Measurements from ENCODE around the gene TRIM46. TPM values are rescaled to one million over a fixed set of nuclear protein-coding genes. Genes with fewer than 3 reads are reported as not detected.
A peak's percentile ranks its signal among the peaks of the same experiment; 100 is the strongest.
"Not testable (repeated sequence)": the region's sequence is repeated elsewhere in the genome, so short reads cannot be mapped to it uniquely, and the experiment has no call there.

Gene TRIM46
- total RNA-seq, 1 donor, result 0.52 TPM

GRCh38 chr1:155166051-155166470 lies 7.6 kb upstream of the TRIM46 start:
- Histone ChIP-seq H3K27me3 (ENCODE audit: insufficient read depth, low read length) (no peaks in the 10 kb centered on the region), H3K9me3 (ENCODE audit: low read depth, low read length) (no peaks in the 10 kb centered on the region), H3K4me1 (ENCODE audit: insufficient read depth, low read length) (peaks cover 15% of the 10 kb centered on the region), H3K4me3 (ENCODE audit: low read length) (no peak overlapping the region)

- H3K9me3 ChIP-seq (ENCODE audit: low read depth, low read length), result no peaks in the 10 kb centered on the region
- peaks cover 15% of the 10 kb centered on the region for H3K4me1 ChIP-seq (ENCODE audit: insufficient read depth, low read length)
- no peak overlapping the region for H3K4me3 ChIP-seq (ENCODE audit: low read length)
- H3K27me3 ChIP-seq (ENCODE audit: insufficient read depth, low read length), result no peaks in the 10 kb centered on the region
Measured at GRCh38 chr1:155166471-155167165, 7.0 kb upstream of the TRIM46 start.

- H3K27me3 ChIP-seq (ENCODE audit: insufficient read depth, low read length), result no peaks in the 10 kb centered on the region
- H3K4me1 ChIP-seq (ENCODE audit: insufficient read depth, low read length), result peaks cover 21% of the 10 kb centered on the region
- H3K4me3 ChIP-seq (ENCODE audit: low read length), result no peak overlapping the region
- no peaks in the 10 kb centered on the region for H3K9me3 ChIP-seq (ENCODE audit: low read depth, low read length)
Measured at GRCh38 chr1:155167166-155168104, 6.2 kb upstream of the TRIM46 start.

- H3K4me3 ChIP-seq (ENCODE audit: low read length); H3K9me3 ChIP-seq (ENCODE audit: low read depth, low read length); H3K27me3 ChIP-seq (ENCODE audit: insufficient read depth, low read length): not testable (repeated sequence)
- peaks cover 25% of the 10 kb centered on the region for H3K4me1 ChIP-seq (ENCODE audit: insufficient read depth, low read length)
Measured at GRCh38 chr1:155168105-155168445, 5.6 kb upstream of the TRIM46 start.

- Histone ChIP-seq H3K4me3 (ENCODE audit: low read length) (no peak overlapping the region), H3K9me3 (ENCODE audit: low read depth, low read length) (no peaks in the 10 kb centered on the region), H3K27me3 (ENCODE audit: insufficient read depth, low read length) (no peaks in the 10 kb centered on the region), H3K4me1 (ENCODE audit: insufficient read depth, low read length) (peaks cover 29% of the 10 kb centered on the region)
Measured at GRCh38 chr1:155168456-155169210, 5.0 kb upstream of the TRIM46 start.

- H3K9me3 ChIP-seq (ENCODE audit: low read depth, low read length), result no peaks in the 10 kb centered on the region
- H3K4me3 ChIP-seq (ENCODE audit: low read length), result no peak overlapping the region
- no peaks in the 10 kb centered on the region for H3K27me3 ChIP-seq (ENCODE audit: insufficient read depth, low read length)
- peaks cover 38% of the 10 kb centered on the region for H3K4me1 ChIP-seq (ENCODE audit: insufficient read depth, low read length)
Measured at GRCh38 chr1:155169541-155169940, 4.1 kb upstream of the TRIM46 start.

- H3K4me3 ChIP-seq (ENCODE audit: low read length), result no peak overlapping the region
- no peaks in the 10 kb centered on the region for H3K9me3 ChIP-seq (ENCODE audit: low read depth, low read length)
- H3K27me3 ChIP-seq (ENCODE audit: insufficient read depth, low read length), result no peaks in the 10 kb centered on the region
- peaks cover 42% of the 10 kb centered on the region for H3K4me1 ChIP-seq (ENCODE audit: insufficient read depth, low read length)
Measured at GRCh38 chr1:155170101-155170785, 3.4 kb upstream of the TRIM46 start.

GRCh38 chr1:155170806-155171205 lies 2.8 kb upstream of the TRIM46 start:
- H3K4me1 ChIP-seq (ENCODE audit: insufficient read depth, low read length), result peaks cover 42% of the 10 kb centered on the region

GRCh38 chr1:155171836-155172731 lies 1.6 kb upstream of the TRIM46 start:
- H3K4me1 ChIP-seq (ENCODE audit: insufficient read depth, low read length), result peaks cover 42% of the 10 kb centered on the region
- H3K9me3 ChIP-seq (ENCODE audit: low read depth, low read length), result no peaks in the 10 kb centered on the region
- H3K4me3 ChIP-seq (ENCODE audit: low read length), result peak overlapping the region; percentile 97
- no peaks in the 10 kb centered on the region for H3K27me3 ChIP-seq (ENCODE audit: insufficient read depth, low read length)

More at GRCh38 chr1:155170806-155171205, 2.8 kb upstream of the TRIM46 start:
- H3K27me3 ChIP-seq (ENCODE audit: insufficient read depth, low read length), result no peaks in the 10 kb centered on the region
- no peak overlapping the region for H3K4me3 ChIP-seq (ENCODE audit: low read length)
- H3K9me3 ChIP-seq (ENCODE audit: low read depth, low read length), result no peaks in the 10 kb centered on the region

- Histone ChIP-seq H3K4me3 (ENCODE audit: low read length) (peak within 1 kb of the TSS; percentile 97), H3K27me3 (ENCODE audit: insufficient read depth, low read length) (no peaks in the 10 kb centered on the region), H3K4me1 (ENCODE audit: insufficient read depth, low read length) (peaks cover 36% of the 10 kb centered on the region), H3K9me3 (ENCODE audit: low read depth, low read length) (no peaks in the 10 kb centered on the region)
Measured at GRCh38 chr1:155172732-155173477, 744 bp upstream of the TRIM46 start, which contains the start of gene KRTCAP2. TSS of gene KRTCAP2 (minus strand) at chr1:155173304. CDS start at chr1:155173224, 80 bp downstream.

- no peaks in the 10 kb centered on the region for H3K27me3 ChIP-seq (ENCODE audit: insufficient read depth, low read length)
- peak overlapping the region; percentile 97 for H3K4me3 ChIP-seq (ENCODE audit: low read length)
- H3K4me1 ChIP-seq (ENCODE audit: insufficient read depth, low read length), result peaks cover 35% of the 10 kb centered on the region
- H3K9me3 ChIP-seq (ENCODE audit: low read depth, low read length), result no peaks in the 10 kb centered on the region
Measured at GRCh38 chr1:155174324-155175280, 953 bp downstream of the TRIM46 start.

- Histone ChIP-seq H3K9me3 (ENCODE audit: low read depth, low read length) (no peaks in the 10 kb centered on the region), H3K4me3 (ENCODE audit: low read length) (no peak overlapping the region), H3K4me1 (ENCODE audit: insufficient read depth, low read length) (peaks cover 35% of the 10 kb centered on the region), H3K27me3 (ENCODE audit: insufficient read depth, low read length) (no peaks in the 10 kb centered on the region)
Measured at GRCh38 chr1:155175281-155175926, 1.8 kb downstream of the TRIM46 start.

All from mononuclear cell (primary cell).